ENCODE data around the gene RPS21.

The RPS21 gene

DNA sequence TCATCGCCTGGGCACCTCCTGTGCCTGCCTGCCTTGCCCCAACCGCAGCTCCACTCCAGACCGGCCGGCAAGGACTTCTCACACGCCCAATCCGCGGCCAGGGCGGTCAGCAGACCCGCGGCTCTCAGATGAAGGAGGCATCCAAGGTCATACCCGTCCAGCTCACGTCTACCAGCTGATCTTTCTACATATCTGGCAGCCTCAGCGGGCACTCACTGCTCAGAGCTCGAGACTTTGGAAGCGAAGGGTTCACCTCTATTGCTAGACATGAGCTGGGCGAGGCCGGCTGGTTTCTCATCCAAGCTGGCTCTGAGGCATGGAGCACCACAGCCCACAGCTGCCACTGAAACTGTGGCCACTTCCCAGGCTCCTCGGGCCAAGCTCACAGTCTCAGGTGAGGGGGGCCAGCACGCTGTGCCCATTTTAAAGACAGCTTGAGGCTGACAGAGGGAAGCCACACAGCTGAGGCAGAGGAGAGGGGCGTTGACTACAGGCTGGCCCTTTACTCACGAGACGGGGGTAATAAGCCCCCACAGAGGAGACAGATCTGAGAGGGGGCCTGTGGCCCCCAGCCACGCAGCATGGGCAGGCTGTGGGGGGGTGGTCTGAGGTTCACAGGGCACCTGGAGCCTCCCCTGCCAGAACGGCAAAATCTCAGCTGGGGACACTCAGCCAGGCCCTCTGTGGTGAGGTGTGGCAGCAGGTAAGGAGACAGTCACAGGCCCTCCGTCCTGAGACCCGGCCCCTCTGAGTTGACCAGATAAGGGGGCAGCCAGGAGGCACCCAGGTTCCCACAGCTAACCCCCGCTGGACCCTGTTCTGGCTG, 21.8 kb upstream of the RPS21 start:
- POLR2A ChIA-PET, result interaction anchor here (1.0 to 1.2 kb wide), 2 partner anchors 22 to 23 kb away, joined by 3 read pairs; partner anchors contain the start of gene RPS21

DNA sequence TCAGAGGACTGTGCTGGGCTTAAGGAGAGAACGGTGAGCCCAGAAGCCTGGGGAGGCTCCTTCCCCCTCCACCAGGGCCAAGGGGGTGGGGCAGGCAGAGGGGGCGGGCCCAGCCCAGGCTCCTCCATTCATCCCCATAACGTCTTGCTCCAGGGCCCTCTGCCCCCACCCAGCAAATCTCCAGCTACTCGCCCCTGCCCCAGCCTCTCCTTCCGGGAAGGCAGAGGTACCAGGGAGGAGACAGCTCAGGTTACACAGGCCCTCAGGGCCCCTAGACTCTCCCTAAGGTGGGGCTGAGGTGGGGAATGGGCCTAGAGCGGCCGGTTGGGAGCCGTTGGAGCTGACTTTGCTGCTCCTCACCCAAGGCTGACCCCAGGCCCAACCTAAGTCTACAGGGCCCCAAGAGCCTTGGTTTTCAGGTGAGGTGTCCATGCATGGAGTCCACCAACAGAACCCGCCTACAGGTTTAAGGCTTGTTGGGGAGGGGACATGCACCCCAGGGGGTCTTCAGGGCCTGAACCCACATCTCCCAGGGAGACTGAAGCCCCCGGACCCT, 21.0 kb upstream of the RPS21 start:
- no peak for DNase-seq (ENCODE audit: extremely low spot score)
- CTCF ChIA-PET, result interaction anchor here (1.2 to 1.9 kb wide), 2 partner anchors 13 to 16 kb away, joined by 3 to 4 read pairs; no protein-coding TSS in a partner anchor
- POLR2A ChIA-PET, result interaction anchor here (1.0 kb wide), 1 partner anchor 21 kb away, joined by 3 read pairs; the partner anchor contains the start of gene RPS21
- TF ChIP-seq, protein P1, sequence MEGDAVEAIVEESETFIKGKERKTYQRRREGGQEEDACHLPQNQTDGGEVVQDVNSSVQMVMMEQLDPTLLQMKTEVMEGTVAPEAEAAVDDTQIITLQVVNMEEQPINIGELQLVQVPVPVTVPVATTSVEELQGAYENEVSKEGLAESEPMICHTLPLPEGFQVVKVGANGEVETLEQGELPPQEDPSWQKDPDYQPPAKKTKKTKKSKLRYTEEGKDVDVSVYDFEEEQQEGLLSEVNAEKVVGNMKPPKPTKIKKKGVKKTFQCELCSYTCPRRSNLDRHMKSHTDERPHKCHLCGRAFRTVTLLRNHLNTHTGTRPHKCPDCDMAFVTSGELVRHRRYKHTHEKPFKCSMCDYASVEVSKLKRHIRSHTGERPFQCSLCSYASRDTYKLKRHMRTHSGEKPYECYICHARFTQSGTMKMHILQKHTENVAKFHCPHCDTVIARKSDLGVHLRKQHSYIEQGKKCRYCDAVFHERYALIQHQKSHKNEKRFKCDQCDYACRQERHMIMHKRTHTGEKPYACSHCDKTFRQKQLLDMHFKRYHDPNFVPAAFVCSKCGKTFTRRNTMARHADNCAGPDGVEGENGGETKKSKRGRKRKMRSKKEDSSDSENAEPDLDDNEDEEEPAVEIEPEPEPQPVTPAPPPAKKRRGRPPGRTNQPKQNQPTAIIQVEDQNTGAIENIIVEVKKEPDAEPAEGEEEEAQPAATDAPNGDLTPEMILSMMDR (IDR thresholded peaks at IDR 0.05; ENCODE audit: control extremely low read depth, extremely low read depth, low read depth, missing control alignments), result no peak

More for the DNA sequence above, 21.8 kb upstream of the RPS21 start:
- CTCF ChIA-PET, result interaction anchor here (0.9 to 3.1 kb wide), 4 partner anchors 12 to 63 kb away, joined by 3 to 22 read pairs (median 4); partner anchors contain the start of gene ADRM1
- TF ChIP-seq, protein P1 (IDR thresholded peaks at IDR 0.05; ENCODE audit: control extremely low read depth, extremely low read depth, low read depth, missing control alignments), result no peak
- DNase-seq (ENCODE audit: extremely low spot score), result no peak

DNA sequence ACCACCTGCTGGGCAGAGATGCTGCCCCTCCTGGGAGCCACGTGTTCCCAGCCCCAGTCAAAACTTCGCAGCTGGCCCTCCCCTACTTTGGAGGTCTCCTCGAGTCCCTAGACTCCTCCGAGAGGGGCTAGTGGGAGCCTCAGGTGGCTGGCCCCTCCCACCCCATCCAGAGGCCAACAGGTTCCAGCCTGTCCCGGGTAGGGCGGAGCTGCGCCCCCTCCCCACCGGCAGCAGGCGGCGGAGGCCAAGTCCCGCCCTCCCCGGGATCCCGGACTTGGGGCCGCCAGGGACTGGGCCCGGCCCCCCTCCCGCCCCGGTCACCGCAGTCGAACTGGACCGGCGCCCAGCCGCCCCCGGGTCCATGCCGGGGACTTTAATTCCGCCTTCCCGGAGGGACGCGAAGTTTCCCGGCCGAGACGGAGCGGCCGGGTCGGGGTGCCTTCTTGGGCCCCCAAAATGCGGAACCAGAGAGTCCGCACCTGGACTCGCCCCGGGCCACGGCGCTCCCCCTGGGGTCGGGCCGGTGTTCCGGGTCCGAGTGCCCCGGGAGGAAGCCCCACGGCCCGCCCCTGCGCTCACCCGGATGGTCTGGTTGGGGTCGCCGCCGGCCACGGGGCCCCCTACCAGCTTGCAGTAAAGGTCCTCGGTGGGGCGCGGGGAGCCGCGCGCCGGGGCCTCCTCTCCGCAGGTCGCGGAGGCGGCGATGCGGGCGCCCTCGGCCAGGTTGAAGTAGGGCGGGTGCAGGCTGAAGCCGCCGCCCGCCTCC, 20.4 kb upstream of the RPS21 start:
- CTCF ChIA-PET, result interaction anchor here (1.4 to 1.9 kb wide), 2 partner anchors 16 to 17 kb away, joined by 4 read pairs; no protein-coding TSS in a partner anchor
- DNase-seq (ENCODE audit: extremely low spot score), result no peak
- TF ChIP-seq, protein P1 (IDR thresholded peaks at IDR 0.05; ENCODE audit: control extremely low read depth, extremely low read depth, low read depth, missing control alignments), result no peak
- POLR2A ChIA-PET, result interaction anchor here (1.0 kb wide), 1 partner anchor 20 kb away, joined by 3 read pairs; the partner anchor contains the start of gene RPS21

DNA sequence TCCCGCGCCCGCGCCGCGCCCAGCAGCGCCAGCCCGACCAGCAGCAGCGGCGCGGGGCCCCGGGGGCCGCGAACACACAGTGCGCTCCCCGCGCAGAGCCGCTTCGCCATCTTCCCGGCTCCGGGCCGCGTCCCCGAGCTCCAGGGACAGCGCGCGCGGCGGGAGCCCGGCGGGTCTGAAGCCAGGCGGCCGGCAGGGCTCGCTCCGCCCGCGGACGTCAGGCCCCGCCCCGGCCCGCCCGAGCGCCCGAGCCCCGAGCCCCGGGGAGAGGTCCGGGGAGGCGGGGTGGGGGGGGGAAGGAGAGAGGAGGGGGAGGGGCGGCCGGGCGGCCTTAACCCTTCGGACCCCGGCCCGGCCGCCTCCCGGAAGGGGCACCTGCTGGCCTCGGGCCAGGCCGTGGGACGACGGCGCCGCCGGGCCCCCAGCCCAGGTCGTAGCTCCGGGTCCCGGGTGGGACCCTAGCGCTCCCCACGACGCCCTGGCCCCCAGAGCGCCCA, 19.7 kb upstream of the RPS21 start, which contains the start of gene LAMA5:
TSS of gene LAMA5 (minus strand) at position 177 of the 497 bp plus-strand sequence. CDS start at position 110, 67 bp downstream.
- ChIA-PET POLR2A (no interaction called here), CTCF (interaction anchor here (1.4 to 1.9 kb wide), 4 partner anchors 10 to 16 kb away, joined by 3 to 5 read pairs (median 4); no protein-coding TSS in a partner anchor)
- TF ChIP-seq, protein P1 (IDR thresholded peaks at IDR 0.05; ENCODE audit: control extremely low read depth, extremely low read depth, low read depth, missing control alignments), result no peak
- DNase-seq (ENCODE audit: extremely low spot score), result peak; percentile 75

DNA sequence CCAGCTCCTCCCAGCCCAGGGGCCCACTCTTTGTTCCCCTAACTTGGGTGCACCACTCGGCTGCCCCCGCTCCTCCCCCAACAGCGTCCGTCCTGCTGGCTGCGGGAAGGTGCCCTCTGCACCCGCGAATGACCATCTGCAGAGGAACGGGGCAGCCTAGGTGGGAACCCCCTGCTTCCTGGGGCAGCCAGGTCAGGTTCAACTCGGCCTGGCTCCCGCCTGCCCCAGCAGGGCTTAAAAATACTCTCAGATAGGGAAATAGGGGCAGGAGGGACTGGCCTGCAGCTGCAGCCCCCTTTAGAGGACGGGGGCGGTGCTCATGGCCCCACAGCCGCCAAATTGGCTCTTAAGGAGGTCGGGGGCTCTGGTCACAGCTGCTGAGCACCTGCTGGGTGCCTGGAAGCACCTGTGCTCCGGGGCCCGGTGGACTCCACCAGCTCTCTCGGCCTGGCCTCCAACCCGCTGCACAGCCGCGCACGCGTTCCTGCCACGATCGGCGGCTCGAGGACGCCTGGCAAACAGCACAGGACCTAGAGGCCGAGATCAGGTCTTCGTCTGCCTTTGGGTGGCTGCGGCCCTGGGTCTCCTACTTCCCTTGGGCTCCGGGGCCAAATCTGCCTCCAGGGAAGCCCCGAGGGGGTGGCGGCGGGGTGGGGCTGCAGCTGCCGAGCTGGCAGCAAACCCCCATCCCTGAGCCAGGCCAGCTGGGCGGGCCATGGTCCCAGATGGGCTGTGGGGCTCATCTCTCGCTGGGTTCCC, 19.1 kb upstream of the RPS21 start:
- TF ChIP-seq, protein P1 (IDR thresholded peaks at IDR 0.05; ENCODE audit: control extremely low read depth, extremely low read depth, low read depth, missing control alignments), result no peak
- no peak for DNase-seq (ENCODE audit: extremely low spot score)
- CTCF ChIA-PET, result interaction anchor here (0.7 to 2.0 kb wide), 10 partner anchors 10 to 249 kb away, joined by 3 to 9 read pairs (median 3); no protein-coding TSS in a partner anchor
- POLR2A ChIA-PET, result no interaction called here
